Esophagus muscularis mucosa (tissue), 4 donors: ENCODE data around the gene LRTM2. TPM values are rescaled to one million over a fixed set of nuclear protein-coding genes. Genes with fewer than 3 reads are reported as not detected.
A peak's percentile ranks its signal among the peaks of the same experiment; 100 is the strongest.

Source experiments
- DNase-seq: peaks from one replicate; pipeline ENCODE4 v3.0.0-alpha.2; 2017; ENCODE audit errors: extremely low spot score
- H3K27ac ChIP-seq, 4 donors: fragments of 200-600 bp; sonication (generic); replicated peaks in 1 of 4; 1 replicate in 3 of 4; 2 replicates in 1 of 4; pipeline ENCODE4 v1.5.1; 2016 to 2019; ENCODE audit warnings: mild to moderate bottlenecking in 1 of 4
- H3K27me3 ChIP-seq, 4 donors: fragments of 200-600 bp; sonication (generic); one replicate each; pipeline versions ENCODE4 v1.5.1 to v1.6.0; 2016 to 2019
- H3K36me3 ChIP-seq, 4 donors: fragments of 200-600 bp; sonication (generic); one replicate each; pipeline ENCODE4 v1.5.1; 2016 to 2019
- H3K4me1 ChIP-seq, 4 donors: fragments of 200-600 bp; sonication (generic); one replicate each; pipeline ENCODE4 v1.5.1; 2016 to 2019
- H3K4me3 ChIP-seq, 4 donors: fragments of 200-600 bp; sonication (generic); 1 replicate in 2 of 4; 2 replicates in 2 of 4; pipeline ENCODE4 v1.5.1; 2016 to 2019; ENCODE audit warnings: mild to moderate bottlenecking in 4 of 4, moderate library complexity in 1 of 4
- H3K9me3 ChIP-seq, 4 donors: fragments of 200-600 bp; sonication (generic); 1 replicate in 3 of 4; 2 replicates in 1 of 4; pipeline ENCODE4 v1.5.1; 2016 to 2019
- EP300 ChIP-seq: sonication (generic); formaldehyde crosslinking; IDR thresholded peaks from one replicate; pipeline ENCODE4 v1.6.1; 2017; ENCODE audit warnings: antibody characterized with exemption
- POLR2A ChIP-seq: fragments of 450-650 bp; IDR thresholded peaks from one replicate; pipeline ENCODE4 v1.6.1; 2017; ENCODE audit warnings: antibody characterized with exemption, moderate library complexity, mild to moderate bottlenecking, low read depth
- POLR2AphosphoS5 ChIP-seq, 2 donors: sonication (generic); formaldehyde crosslinking; IDR thresholded peaks; one replicate each; pipeline ENCODE4 v1.6.1; 2017; ENCODE audit warnings: antibody characterized with exemption in 2 of 2
- WGBS: methylation state at CpG from one replicate; pipeline ENCODE4 v1.1.5; 2018; 5-methylcytosine and 5-hydroxymethylcytosine counted together
- intact Hi-C: fragments of 100-400 bp; cut with DNase I; formaldehyde crosslinking; loops from one replicate; pipeline ENCODE4 v1.15.1; 2023
- total RNA-seq, 4 donors: library from RNA; depleted of rRNA; stranded (reverse); fragments of >200 nt; gene quantifications; one replicate each; pipeline versions ENCODE4 v1.1.0 to v1.2.1, GENCODE V29; 2016
- TF ChIP-seq, protein P1 (sequence below), 3 experiments: fragments of 200-600 bp in 2 of 3; fragments of 450-650 bp in 1 of 3; sonication (generic) in 2 of 3; IDR thresholded peaks; one replicate each; pipeline ENCODE4 v1.5.1; 2017 to 2019; ENCODE audit warnings: antibody characterized with exemption in 3 of 3, mild to moderate bottlenecking in 2 of 3, moderate library complexity in 1 of 3

LRTM2 gene
- total RNA-seq, 4 donors from 2014 or later, result 0.17 TPM; not detected in 3

GRCh38 chr12:1790444-1790843, 29.9 kb upstream of the LRTM2 start:
- peak; percentile 47 for DNase-seq
- no peaks in the 10 kb centered on the region for H3K9me3 ChIP-seq
- peak overlapping the region in 1 of 4 donors; percentile 11 for H3K27ac ChIP-seq
- no peaks in the 10 kb centered on the region for H3K27me3 ChIP-seq
- H3K4me3 ChIP-seq, result no peak overlapping the region
- peaks cover 21 to 37% (median 23%) of the 10 kb centered on the region in 4 donors for H3K4me1 ChIP-seq
- intact Hi-C loops, result no loop called here
- TF ChIP-seq POLR2A, result no peak
- TF ChIP-seq POLR2AphosphoS5 (IDR thresholded peaks at IDR 0.05), result no peak
- TF ChIP-seq, protein P1, sequence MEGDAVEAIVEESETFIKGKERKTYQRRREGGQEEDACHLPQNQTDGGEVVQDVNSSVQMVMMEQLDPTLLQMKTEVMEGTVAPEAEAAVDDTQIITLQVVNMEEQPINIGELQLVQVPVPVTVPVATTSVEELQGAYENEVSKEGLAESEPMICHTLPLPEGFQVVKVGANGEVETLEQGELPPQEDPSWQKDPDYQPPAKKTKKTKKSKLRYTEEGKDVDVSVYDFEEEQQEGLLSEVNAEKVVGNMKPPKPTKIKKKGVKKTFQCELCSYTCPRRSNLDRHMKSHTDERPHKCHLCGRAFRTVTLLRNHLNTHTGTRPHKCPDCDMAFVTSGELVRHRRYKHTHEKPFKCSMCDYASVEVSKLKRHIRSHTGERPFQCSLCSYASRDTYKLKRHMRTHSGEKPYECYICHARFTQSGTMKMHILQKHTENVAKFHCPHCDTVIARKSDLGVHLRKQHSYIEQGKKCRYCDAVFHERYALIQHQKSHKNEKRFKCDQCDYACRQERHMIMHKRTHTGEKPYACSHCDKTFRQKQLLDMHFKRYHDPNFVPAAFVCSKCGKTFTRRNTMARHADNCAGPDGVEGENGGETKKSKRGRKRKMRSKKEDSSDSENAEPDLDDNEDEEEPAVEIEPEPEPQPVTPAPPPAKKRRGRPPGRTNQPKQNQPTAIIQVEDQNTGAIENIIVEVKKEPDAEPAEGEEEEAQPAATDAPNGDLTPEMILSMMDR (IDR thresholded peaks at IDR 0.05), result no peak
- no peak for TF ChIP-seq EP300
- WGBS, result 86% methylated on average over 7 of the region's 7 CpGs
- H3K36me3 ChIP-seq, result peaks cover 12 to 30% (median 20%) of the 10 kb centered on the region in 4 donors

- peaks cover 27 to 46% (median 31%) of the 10 kb centered on the region in 4 donors for H3K4me1 ChIP-seq
- H3K4me3 ChIP-seq, result no peak overlapping the region
- intact Hi-C loops, result loop anchor here (1.0 kb wide), 1 partner anchor 139 kb away; no protein-coding TSS in a partner anchor
- peak overlapping the region in 1 of 4 donors; percentile 19 for H3K27ac ChIP-seq
- no peaks in the 10 kb centered on the region for H3K9me3 ChIP-seq
- DNase-seq, result peak; percentile 93
- no peaks in the 10 kb centered on the region for H3K27me3 ChIP-seq
- TF ChIP-seq POLR2AphosphoS5 (IDR thresholded peaks at IDR 0.05), result peak; percentile 36 to 48
- TF ChIP-seq, protein P1 (IDR thresholded peaks at IDR 0.05), result peak; percentile 79 to 92 (median 80)
- no peak for TF ChIP-seq EP300
- no peak for TF ChIP-seq POLR2A
- WGBS, result 37% methylated on average over 10 of the region's 10 CpGs
- peaks cover 4 to 22% (median 12%) of the 10 kb centered on the region in 4 donors for H3K36me3 ChIP-seq
These were observed 29.1 kb upstream of the LRTM2 start for GRCh38 chr12:1791104-1791841.

DNA sequence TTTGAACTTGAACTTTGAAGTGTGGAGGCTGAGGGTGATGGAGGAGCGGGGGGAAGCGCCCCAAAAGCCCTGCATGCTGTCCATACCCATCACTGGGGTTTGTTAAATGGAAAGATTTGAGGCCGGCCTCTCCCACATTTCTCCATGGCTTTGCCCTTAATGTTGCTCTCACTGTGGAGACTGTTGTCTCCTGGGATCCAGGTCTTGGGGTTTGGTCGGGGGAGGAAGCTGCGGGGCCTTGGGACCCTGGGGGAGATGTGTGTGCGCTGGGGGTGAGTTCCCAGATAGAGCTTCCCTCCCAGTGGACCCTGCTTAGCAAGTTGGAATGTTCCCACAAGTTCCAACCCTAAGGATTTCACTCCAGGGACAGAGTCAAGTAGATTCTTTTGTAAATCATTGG, 28.0 kb upstream of the LRTM2 start:
- no peaks in the 10 kb centered on the region for H3K27me3 ChIP-seq
- DNase-seq, result peak; percentile 37
- intact Hi-C loops, result no loop called here
- 80% methylated on average over 6 of the region's 6 CpGs for WGBS
- TF ChIP-seq POLR2AphosphoS5 (IDR thresholded peaks at IDR 0.05) (no peak), POLR2A (no peak), EP300 (no peak)
- TF ChIP-seq, protein P1 (IDR thresholded peaks at IDR 0.05), result no peak
- peaks cover 0 to 11% (median 2%) of the 10 kb centered on the region in 4 donors for H3K36me3 ChIP-seq
- H3K4me1 ChIP-seq, result peaks cover 32 to 57% (median 42%) of the 10 kb centered on the region in 4 donors
- no peak overlapping the region for H3K27ac ChIP-seq
- H3K9me3 ChIP-seq, result no peaks in the 10 kb centered on the region
- no peak overlapping the region for H3K4me3 ChIP-seq

DNA sequence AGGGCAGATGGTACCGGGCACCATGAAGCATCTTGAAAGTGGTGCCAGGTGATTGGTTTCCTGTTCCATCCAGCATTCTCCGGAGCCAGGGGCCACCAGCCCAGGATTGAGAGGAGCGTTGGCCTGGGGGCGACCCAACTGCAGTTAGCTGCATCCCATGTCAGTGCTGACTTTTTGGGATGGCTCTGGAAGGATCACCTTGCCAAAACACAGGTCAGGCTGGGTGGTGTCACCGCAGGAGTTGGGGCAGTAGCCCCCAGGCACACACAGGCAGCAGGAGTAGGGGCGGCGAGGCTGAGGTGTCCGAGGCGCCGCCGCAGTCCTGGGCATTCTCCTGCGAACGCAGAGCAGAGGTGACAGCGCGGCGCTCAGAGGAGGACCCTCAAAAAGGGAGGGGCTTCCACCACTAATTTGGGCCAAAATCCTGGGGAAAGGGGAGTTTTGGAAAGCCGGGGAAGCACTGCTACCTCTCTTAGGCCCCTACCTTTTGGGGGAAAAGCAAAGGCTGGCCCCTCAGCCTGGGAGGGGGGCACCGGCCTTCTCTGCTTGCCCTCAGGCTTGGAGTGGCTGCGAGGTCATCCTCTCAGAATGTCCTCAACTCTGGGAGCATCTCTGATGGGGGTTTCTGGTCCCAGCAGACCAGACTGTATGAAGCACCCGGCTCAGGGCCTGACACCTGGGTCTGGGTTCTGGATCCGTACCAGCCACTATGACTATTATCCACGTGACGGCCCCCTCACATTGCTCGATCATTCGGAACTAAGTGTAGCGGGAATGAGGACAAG, 26.7 kb upstream of the LRTM2 start:
- H3K4me1 ChIP-seq, result peaks cover 37 to 57% (median 47%) of the 10 kb centered on the region in 4 donors
- no peaks in the 10 kb centered on the region for H3K27me3 ChIP-seq
- no peak overlapping the region for H3K4me3 ChIP-seq
- TF ChIP-seq EP300 (no peak), POLR2A (no peak), POLR2AphosphoS5 (IDR thresholded peaks at IDR 0.05) (no peak)
- TF ChIP-seq, protein P1 (IDR thresholded peaks at IDR 0.05), result no peak
- 94% methylated on average over 23 of the region's 26 CpGs for WGBS
- H3K36me3 ChIP-seq, result no peaks in the 10 kb centered on the region
- intact Hi-C loops, result no loop called here
- H3K27ac ChIP-seq, result peak overlapping the region in 2 of 4 donors; percentile 9 to 14
- DNase-seq, result peak; percentile 77
- H3K9me3 ChIP-seq, result no peaks in the 10 kb centered on the region
